ENCODE data around the gene WDR88.
"Not testable (repeated sequence)": the region's sequence is repeated elsewhere in the genome, so short reads cannot be mapped to it uniquely, and the experiment has no call there.

The WDR88 gene

DNA sequence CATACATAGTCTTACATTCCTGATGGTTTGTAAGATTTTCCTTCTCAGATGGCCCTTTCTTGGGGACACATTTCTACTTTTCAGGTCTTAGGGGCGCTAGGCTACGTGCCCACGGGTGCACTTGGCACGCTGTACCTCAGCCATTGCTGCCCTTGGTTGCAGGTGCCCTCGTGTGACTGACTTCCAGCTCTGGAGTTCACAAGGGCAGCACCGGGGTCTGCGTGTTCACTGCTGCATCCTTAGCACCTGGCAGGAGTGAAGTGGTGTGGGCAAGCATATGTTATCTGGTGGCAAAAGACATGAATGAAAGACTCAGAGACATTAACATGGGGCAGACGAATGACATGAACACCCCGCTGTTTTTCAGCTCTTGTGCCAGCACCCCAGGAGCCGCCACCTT lies 13.3 kb upstream of the WDR88 start:
- Histone ChIP-seq H2AFZ (ENCODE audit: low read depth, low read length) (no peak overlapping the region), H3K14ac (ENCODE audit: low read length in 2 of 2) (no peak overlapping the region), H2BK12ac (ENCODE audit: low read length in 2 of 2) (no peak overlapping the region), H2BK5ac (ENCODE audit: low read depth, low read length, poor library complexity, severe bottlenecking) (no peak overlapping the region), H3K79me1 (replicated peaks; ENCODE audit: low read length, poor library complexity, severe bottlenecking) (peaks cover 3% of the 10 kb centered on the region), H3K27ac (ENCODE audit: low read length, poor library complexity, severe bottlenecking) (no peak overlapping the region), H3K4me2 (ENCODE audit: low read length, poor library complexity, severe bottlenecking) (no peak overlapping the region), H2BK120ac (ENCODE audit: low read depth, low read length) (no peak overlapping the region), H3K4ac (ENCODE audit: low read depth in 1 of 2, low read length in 2 of 2) (no peak overlapping the region), H3K9ac (ENCODE audit: low read length) (no peak overlapping the region), H3K4me1 (ENCODE audit: control insufficient read depth, insufficient read depth, low read depth, low read length) (no peaks in the 10 kb centered on the region), H3K27me3 (ENCODE audit: control insufficient read depth in 1 of 2, insufficient read depth in 1 of 2, low read length in 2 of 2) (no peaks in the 10 kb centered on the region), H3K23ac (ENCODE audit: low read length in 2 of 2) (no peak overlapping the region), H3K4me3 (ENCODE audit: insufficient read depth in 1 of 2, low read depth in 1 of 2, low read length in 2 of 2) (no peak overlapping the region), H3K9me3 (ENCODE audit: control insufficient read depth, low read length) (no peaks in the 10 kb centered on the region), H4K8ac (ENCODE audit: low read length) (no peak overlapping the region), H2BK15ac (ENCODE audit: low read depth, poor library complexity, severe bottlenecking) (no peak overlapping the region), H2AK5ac (ENCODE audit: low read length, severe bottlenecking) (no peak overlapping the region), H3K18ac (ENCODE audit: low read depth in 1 of 2, low read length in 2 of 2) (no peak overlapping the region), H3K36me3 (ENCODE audit: control insufficient read depth in 1 of 2, insufficient read depth in 2 of 2, low read depth in 1 of 2, low read length in 2 of 2) (peaks cover 42 to 53% of the 10 kb centered on the region in 2 experiments), H4K91ac (ENCODE audit: low read length) (no peak overlapping the region)
- 95% methylated on average over 10 of the region's 10 CpGs for WGBS
- no peak for DNase-seq

DNA sequence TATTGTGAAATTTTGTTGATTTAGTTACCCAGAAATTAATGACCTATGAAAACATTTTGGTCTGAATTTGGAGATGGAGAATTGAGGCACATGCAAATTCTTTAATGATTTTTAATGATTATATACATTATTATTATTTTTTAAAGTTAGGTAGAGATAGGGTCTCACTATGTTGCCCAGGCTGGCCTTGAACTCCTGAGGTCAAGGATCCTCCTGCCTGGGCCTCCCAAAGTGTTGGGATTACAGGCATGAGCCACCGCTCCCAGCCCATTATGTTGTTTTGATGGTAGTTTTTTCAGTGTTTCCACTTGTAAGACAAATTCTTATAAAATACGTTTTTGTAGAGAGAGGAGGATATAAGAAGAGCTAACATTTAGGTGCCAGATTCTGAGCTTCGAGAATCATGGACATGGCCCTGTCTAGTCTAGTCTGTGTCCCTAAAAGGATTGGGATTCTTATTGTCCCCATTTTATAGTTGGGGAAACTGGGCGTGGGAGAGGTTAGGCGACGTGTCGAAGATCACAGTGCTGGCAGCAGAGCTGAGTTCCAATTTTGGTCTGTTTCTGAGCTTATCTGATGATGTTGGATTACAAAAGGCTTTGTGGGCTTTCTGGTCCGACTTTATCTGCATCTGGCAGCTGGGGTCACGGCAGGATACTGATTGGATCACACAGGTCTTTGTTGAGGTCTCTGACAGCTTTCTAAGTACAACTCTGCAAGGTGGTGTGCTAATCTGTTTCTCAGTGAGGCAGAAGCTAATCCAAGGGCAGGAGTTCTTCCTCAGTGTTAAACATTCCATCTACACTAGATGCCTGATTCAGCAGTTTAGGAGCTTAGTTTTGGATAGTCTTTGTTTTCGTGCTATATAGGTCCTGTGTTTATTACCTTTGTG lies 7.5 kb upstream of the WDR88 start:
- no peak overlapping the region for H3K4me2 ChIP-seq (ENCODE audit: low read length, poor library complexity, severe bottlenecking)
- no peak overlapping the region for H3K4ac ChIP-seq (ENCODE audit: low read depth in 1 of 2, low read length in 2 of 2)
- 81% methylated on average over 10 of the region's 10 CpGs for WGBS
- no peak overlapping the region for H2BK5ac ChIP-seq (ENCODE audit: low read depth, low read length, poor library complexity, severe bottlenecking)
- H3K4me1 ChIP-seq (ENCODE audit: control insufficient read depth, insufficient read depth, low read depth, low read length), result no peaks in the 10 kb centered on the region
- H3K36me3 ChIP-seq (ENCODE audit: control insufficient read depth in 1 of 2, insufficient read depth in 2 of 2, low read depth in 1 of 2, low read length in 2 of 2), result peaks cover 29 to 39% of the 10 kb centered on the region in 2 experiments
- H4K8ac ChIP-seq (ENCODE audit: low read length), result no peak overlapping the region
- no peak overlapping the region for H2BK15ac ChIP-seq (ENCODE audit: low read depth, poor library complexity, severe bottlenecking)
- H2AK5ac ChIP-seq (ENCODE audit: low read length, severe bottlenecking), result no peak overlapping the region
- no peak overlapping the region for H3K23ac ChIP-seq (ENCODE audit: low read length in 2 of 2)
- H3K27ac ChIP-seq (ENCODE audit: low read length, poor library complexity, severe bottlenecking), result no peak overlapping the region
- H3K4me3 ChIP-seq (ENCODE audit: insufficient read depth in 1 of 2, low read depth in 1 of 2, low read length in 2 of 2), result no peak overlapping the region
- H3K9me3 ChIP-seq (ENCODE audit: control insufficient read depth, low read length), result no peaks in the 10 kb centered on the region
- no peak overlapping the region for H3K18ac ChIP-seq (ENCODE audit: low read depth in 1 of 2, low read length in 2 of 2)
- no peak overlapping the region for H2AFZ ChIP-seq (ENCODE audit: low read depth, low read length)
- no peak overlapping the region for H2BK120ac ChIP-seq (ENCODE audit: low read depth, low read length)
- no peak overlapping the region for H3K9ac ChIP-seq (ENCODE audit: low read length)
- no peaks in the 10 kb centered on the region for H3K27me3 ChIP-seq (ENCODE audit: control insufficient read depth in 1 of 2, insufficient read depth in 1 of 2, low read length in 2 of 2)
- no peak for DNase-seq
- H3K79me1 ChIP-seq (replicated peaks; ENCODE audit: low read length, poor library complexity, severe bottlenecking), result peaks cover 5% of the 10 kb centered on the region
- no peak overlapping the region for H3K14ac ChIP-seq (ENCODE audit: low read length in 2 of 2)
- H4K91ac ChIP-seq (ENCODE audit: low read length), result no peak overlapping the region
- no peak overlapping the region for H2BK12ac ChIP-seq (ENCODE audit: low read length in 2 of 2)

DNA sequence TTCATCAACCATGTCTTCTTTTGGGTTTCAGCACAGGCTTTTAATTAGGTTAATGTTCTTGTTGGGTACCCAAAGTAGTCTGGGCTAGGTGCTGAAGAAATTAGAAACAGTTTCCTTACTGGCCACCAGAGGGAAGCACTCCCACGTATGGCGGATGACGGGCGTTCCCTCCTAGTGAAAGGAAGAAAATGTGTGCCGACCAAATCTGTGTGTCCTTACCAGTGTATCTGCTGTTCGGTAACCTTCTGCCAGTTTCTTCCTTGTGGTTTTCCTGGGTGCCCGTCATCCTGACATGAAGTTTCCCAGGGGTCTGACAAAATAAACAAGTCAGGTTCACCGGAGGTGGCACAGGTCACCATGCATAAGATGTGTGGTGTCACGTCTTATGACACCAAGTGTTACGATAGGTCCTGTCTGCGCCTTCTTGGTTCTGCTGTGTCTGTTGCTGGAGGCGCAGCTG lies 6.0 kb upstream of the WDR88 start:
- Histone ChIP-seq H3K9ac (ENCODE audit: low read length) (peak overlapping the region; percentile 34), H2BK5ac (ENCODE audit: low read depth, low read length, poor library complexity, severe bottlenecking) (no peak overlapping the region), H3K9me3 (ENCODE audit: control insufficient read depth, low read length) (no peaks in the 10 kb centered on the region), H3K23ac (ENCODE audit: low read length in 2 of 2) (no peak overlapping the region), H3K18ac (ENCODE audit: low read depth in 1 of 2, low read length in 2 of 2) (no peak overlapping the region), H3K4me1 (ENCODE audit: control insufficient read depth, insufficient read depth, low read depth, low read length) (no peaks in the 10 kb centered on the region), H3K27ac (ENCODE audit: low read length, poor library complexity, severe bottlenecking) (no peak overlapping the region), H2BK15ac (ENCODE audit: low read depth, poor library complexity, severe bottlenecking) (no peak overlapping the region), H2AFZ (ENCODE audit: low read depth, low read length) (peak overlapping the region; percentile 84), H3K4ac (ENCODE audit: low read depth in 1 of 2, low read length in 2 of 2) (no peak overlapping the region), H2BK12ac (ENCODE audit: low read length in 2 of 2) (no peak overlapping the region), H3K36me3 (ENCODE audit: control insufficient read depth in 1 of 2, insufficient read depth in 2 of 2, low read depth in 1 of 2, low read length in 2 of 2) (peaks cover 35 to 44% of the 10 kb centered on the region in 2 experiments), H2BK120ac (ENCODE audit: low read depth, low read length) (no peak overlapping the region), H3K4me2 (ENCODE audit: low read length, poor library complexity, severe bottlenecking) (no peak overlapping the region), H3K4me3 (ENCODE audit: insufficient read depth in 1 of 2, low read depth in 1 of 2, low read length in 2 of 2) (no peak overlapping the region), H3K79me1 (replicated peaks; ENCODE audit: low read length, poor library complexity, severe bottlenecking) (peaks cover 3% of the 10 kb centered on the region), H3K14ac (ENCODE audit: low read length in 2 of 2) (no peak overlapping the region), H3K27me3 (ENCODE audit: control insufficient read depth in 1 of 2, insufficient read depth in 1 of 2, low read length in 2 of 2) (no peaks in the 10 kb centered on the region), H4K8ac (ENCODE audit: low read length) (no peak overlapping the region), H2AK5ac (ENCODE audit: low read length, severe bottlenecking) (no peak overlapping the region), H4K91ac (ENCODE audit: low read length) (no peak overlapping the region)
- peak; percentile 67 for DNase-seq
- 48% methylated on average over 12 of the region's 12 CpGs for WGBS

DNA sequence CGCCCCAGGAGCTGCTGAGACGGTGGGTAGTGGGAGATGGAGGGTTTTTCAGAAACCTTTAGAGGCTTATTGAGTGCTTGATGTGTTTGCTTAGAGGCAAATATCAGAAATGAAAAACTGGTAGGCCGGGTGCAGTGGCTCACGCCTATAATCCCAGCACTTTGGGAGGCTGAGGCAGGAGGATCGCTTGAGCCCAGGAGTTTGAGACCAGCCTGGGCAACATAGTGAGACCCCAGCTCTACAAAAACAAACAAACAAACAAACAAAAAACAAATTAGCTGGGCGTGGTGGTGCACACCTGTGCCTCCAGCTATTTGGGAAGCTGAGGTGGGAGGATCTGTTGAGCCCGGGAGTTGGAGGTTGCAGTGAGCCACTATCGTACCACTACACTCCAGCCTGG lies 5.2 kb upstream of the WDR88 start:
- not testable (repeated sequence) for H4K91ac ChIP-seq (ENCODE audit: low read length); H2BK12ac ChIP-seq (ENCODE audit: low read length in 2 of 2); H3K9me3 ChIP-seq (ENCODE audit: control insufficient read depth, low read length); H3K27ac ChIP-seq (ENCODE audit: low read length, poor library complexity, severe bottlenecking); H3K27me3 ChIP-seq (ENCODE audit: control insufficient read depth in 1 of 2, insufficient read depth in 1 of 2, low read length in 2 of 2); H3K18ac ChIP-seq (ENCODE audit: low read depth in 1 of 2, low read length in 2 of 2); H2BK5ac ChIP-seq (ENCODE audit: low read depth, low read length, poor library complexity, severe bottlenecking); H3K4ac ChIP-seq (ENCODE audit: low read depth in 1 of 2, low read length in 2 of 2); H3K14ac ChIP-seq (ENCODE audit: low read length in 2 of 2); H2AFZ ChIP-seq (ENCODE audit: low read depth, low read length); H3K4me2 ChIP-seq (ENCODE audit: low read length, poor library complexity, severe bottlenecking); H2BK15ac ChIP-seq (ENCODE audit: low read depth, poor library complexity, severe bottlenecking); H3K4me1 ChIP-seq (ENCODE audit: control insufficient read depth, insufficient read depth, low read depth, low read length); DNase-seq; H4K8ac ChIP-seq (ENCODE audit: low read length); H2AK5ac ChIP-seq (ENCODE audit: low read length, severe bottlenecking); H3K23ac ChIP-seq (ENCODE audit: low read length in 2 of 2); H3K9ac ChIP-seq (ENCODE audit: low read length); H2BK120ac ChIP-seq (ENCODE audit: low read depth, low read length); H3K79me1 ChIP-seq (replicated peaks; ENCODE audit: low read length, poor library complexity, severe bottlenecking); H3K4me3 ChIP-seq (ENCODE audit: insufficient read depth in 1 of 2, low read depth in 1 of 2, low read length in 2 of 2)
- H3K36me3 ChIP-seq (ENCODE audit: control insufficient read depth in 1 of 2, insufficient read depth in 2 of 2, low read depth in 1 of 2, low read length in 2 of 2), result peaks cover 40 to 41% of the 10 kb centered on the region in 2 experiments
- WGBS, result 94% methylated on average over 4 of the region's 8 CpGs
